GM18907 (cell line): ENCODE measurements around the gene APOOL.
"Not testable (repeated sequence)": the region's sequence is repeated elsewhere in the genome, so short reads cannot be mapped to it uniquely, and the experiment has no call there.

ENCODE experiments used
- ATAC-seq: cut with Tn5 transposase; IDR thresholded peaks from one replicate; pipeline ENCODE4 v1.9.1; 2021; ENCODE audit warnings: mild to moderate bottlenecking, moderate library complexity; ENCODE audit not compliant: unreplicated experiment

Gene APOOL

DNA sequence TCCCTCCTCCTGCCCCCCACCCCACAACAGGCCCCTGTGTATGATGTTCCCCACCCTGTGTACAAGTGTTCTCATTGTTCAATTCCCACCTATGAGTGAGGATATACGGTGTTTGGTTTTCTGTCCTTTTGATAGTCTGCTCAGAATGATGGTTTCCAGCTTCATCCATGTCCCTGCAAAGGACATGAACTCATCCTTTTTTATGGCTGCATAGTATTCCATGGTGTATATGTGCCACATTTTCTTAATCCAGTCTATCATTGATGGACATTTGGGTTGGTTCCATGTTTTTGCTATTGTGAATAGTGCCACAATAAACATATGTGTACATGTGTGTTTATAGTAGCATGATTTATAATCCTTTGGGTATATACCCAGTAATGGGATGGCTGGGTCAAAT, 73.6 kb downstream of the APOOL start:
- ATAC-seq: not testable (repeated sequence)

DNA sequence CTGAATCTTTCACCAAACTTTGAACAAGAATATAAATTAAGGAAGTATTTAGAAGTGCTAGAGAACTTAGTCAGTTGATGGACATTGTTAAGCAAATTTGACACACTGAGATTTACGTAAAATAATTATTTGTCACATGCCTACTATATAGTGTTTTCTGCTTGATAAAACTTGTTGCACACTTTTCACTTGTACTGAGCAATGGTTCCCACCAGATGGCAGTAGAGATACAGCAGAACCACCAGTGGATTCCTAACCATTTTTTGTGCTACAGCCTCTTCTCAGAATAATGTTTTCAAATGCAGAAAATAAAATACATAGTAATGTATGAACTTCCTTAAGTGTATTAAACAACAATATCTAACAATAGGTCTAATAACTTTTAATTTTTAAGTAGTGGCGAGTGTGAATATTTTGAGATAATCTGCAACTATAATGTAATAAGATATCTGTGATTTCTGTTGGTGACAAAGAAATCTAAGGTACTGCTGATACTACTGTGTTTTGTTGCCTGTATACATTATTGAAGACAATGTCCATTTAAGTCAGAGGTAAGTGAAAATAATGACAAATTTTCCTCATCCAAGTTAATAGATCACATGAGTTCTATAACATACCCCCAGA, 81.2 kb downstream of the APOOL start:
- peak; percentile 92 for ATAC-seq

DNA sequence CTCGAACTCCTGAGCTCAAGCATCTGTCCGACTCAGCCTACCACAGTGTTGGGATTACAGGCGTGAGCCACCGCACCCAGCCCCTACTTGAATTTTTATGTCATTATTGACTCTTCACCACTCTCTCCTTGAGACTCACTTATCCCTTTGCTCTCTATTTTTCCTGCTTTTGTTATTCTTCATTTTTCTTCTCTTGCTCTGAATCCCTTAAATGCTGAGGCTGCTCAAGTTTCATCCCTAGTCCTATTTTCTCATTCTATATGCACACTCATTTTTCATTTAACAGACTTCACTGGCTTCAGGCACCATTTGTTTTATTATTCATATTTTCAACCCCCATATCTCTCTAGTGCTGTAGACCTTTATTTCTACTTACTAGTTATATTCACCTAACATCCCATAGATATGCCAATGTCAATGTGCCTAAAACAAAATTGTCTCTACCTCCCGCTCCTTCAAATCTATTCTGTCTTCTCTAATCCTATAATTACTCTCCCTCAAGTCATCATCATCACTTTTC, 85.7 kb downstream of the APOOL start:
- no peak for ATAC-seq

DNA sequence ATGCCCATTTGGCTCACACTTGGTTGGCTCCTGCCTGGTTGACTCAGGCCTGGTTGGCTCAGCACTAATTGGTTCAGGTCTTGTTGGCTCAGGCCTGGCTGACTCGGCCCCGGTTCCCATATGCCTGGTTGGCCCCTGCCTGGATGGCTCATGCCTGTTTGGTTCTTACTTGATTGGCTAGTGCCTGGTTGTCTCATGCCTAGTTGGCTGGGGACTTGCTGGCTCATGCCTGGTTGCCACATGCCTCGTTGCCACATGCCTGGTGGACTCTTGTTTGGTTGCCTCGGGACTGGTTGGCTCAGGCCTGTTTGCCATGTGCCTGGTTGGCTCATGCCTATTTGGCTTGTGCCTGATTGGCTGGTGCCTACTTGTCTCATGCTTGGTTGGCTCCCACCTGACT, 103.7 kb downstream of the APOOL start:
- ATAC-seq: no peak

DNA sequence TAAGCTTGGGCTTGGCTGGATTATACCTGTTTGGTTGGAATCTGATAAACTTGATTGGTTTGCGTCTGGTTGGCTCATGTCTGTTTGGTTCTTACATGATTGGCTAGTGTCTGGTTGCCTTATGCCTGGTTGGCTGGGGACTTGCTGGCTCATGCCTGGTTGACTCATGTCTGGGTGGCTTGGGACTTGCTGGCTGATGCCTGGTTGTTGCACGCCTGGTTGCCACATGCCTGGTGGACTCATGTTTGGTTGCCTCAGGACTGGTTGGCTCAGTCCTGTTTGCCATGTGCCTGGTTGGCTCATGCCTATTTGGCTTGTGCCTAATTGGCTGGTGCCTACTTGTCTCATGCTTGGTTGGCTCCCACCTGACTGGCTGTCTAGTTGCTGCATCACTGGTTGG, 104.5 kb downstream of the APOOL start:
- no peak for ATAC-seq

DNA sequence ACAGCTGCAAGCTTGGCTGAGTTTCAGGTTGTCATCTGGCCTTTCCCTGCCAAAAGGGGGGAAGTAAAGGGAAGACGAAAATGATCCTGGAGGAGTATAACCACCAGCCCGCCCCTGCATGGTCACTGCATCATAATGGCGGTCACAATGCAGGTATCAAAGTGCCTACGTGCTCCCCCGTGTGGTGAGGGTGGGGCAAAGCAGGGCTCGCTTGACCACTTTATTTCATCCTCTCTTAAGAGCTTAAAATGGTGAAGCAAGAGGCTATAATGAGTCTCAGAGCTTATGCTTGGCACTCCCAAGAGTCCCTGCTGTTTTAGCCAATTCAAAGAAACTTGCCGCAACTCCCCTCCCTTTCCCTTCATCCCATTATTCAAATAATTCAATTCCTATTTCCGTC, 105.6 kb downstream of the APOOL start:
- ATAC-seq: no peak

DNA sequence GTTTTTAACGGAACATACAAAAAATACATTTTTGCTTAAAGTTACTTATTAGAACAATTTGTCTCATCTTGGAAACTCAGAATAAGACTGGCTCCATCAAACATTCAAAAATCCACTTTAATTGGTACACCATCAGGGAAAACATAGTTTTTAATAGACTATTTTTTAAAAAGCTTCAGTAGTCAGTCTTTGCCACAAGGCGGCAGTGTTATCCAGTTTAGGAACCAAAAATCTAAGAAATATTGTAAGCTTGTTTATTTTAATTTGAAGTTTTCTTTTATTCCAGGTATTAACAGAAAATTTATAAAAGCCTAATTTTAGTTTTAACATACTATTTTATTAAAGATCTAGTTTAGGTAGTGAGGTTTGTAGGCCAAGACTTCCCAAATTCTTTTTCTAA, 107.7 kb downstream of the APOOL start:
- ATAC-seq: no peak

DNA sequence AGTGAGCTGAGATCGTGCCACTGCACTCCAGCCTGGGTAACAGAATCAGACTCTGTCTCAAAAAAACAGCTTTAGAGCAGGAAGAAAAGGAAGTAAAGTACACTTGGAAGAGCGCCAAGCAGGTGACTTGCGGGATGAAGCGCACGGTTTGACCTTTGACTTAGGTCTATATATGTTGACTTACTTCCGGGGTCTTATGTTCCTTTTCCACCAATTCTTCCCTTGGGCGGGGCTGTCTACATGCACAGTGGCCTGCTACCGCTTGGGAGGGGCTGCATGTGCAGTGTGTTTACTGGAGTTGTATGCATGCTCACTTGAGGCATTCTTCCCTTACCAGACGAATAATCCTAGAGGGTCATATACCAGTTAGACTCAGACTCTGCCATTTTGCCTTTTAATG, 108.6 kb downstream of the APOOL start:
- no peak for ATAC-seq

DNA sequence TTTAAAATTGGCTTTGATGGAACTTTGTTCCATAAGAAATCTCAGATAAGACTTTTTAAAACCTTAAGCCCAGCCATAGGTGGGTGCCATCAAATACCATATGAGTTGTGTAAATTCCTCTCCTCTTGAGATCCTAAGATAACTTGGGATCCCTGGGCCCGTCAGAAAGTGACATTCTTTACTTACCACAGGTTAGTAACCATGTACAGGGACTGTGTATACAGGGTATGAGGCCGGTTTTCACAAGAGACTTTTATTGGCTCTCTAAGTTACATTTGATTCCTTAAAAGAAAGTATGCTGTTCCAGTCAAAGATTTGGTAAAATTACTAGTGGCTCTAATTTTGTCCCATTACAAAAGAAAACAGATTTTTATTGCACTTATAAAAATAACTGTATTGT, 110.1 kb downstream of the APOOL start:
- no peak for ATAC-seq

DNA sequence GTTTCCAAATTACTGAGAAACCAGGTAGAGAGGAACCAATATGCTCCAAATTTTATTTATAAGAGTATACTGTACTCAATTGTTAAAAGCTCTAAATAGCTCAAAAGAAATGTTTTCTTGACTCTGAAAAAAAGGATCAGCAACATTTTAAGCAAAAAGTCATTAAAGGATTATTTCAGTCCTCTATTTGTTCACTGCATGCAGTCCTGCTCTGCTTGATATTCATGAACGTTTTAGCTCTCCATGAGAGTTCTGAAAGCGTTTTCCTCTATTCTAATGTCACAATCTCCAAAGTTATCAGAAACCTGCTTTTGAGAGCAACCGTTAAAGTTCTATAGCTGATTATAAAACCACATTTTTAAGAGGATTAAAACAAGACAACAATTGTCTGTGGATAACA, 110.5 kb downstream of the APOOL start:
- no peak for ATAC-seq

DNA sequence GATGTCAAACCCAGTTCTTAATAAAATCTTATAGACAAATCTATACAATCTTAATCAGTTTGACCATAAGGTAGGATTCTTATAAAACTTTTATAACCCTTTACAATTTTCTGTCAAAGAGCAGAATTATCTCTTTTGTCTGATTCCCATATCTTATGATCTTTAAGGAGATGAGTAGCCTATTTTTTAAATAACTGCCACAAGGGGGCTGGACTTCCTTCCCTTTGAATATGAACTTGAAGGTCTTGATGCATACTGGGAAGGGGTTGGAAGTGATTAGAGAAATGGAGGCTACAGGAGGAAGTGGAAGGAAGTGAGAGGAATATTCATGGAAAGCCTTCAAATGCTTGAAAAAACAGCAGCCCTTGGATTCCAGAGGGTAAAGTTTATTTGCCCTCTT, 111.1 kb downstream of the APOOL start:
- ATAC-seq: no peak

DNA sequence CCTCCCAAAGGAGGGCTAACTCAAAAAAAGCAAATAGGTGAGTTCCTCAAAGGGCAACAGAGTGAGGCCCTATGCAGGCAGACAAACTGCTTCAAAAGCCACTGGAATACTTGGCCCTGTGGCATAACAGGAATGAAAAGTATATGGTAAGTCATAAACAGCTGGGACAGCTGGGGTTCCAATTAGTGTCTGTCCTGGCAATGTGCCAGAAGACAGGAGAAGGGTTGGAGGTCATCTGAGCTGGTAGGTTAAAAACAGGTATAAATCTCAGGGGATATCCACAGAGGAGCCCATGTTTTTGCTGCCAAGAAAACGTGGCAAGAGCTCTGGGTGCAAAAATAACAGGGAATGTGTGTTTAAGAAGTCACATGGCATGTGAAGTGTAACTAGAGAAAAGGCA, 111.6 kb downstream of the APOOL start:
- ATAC-seq: no peak

DNA sequence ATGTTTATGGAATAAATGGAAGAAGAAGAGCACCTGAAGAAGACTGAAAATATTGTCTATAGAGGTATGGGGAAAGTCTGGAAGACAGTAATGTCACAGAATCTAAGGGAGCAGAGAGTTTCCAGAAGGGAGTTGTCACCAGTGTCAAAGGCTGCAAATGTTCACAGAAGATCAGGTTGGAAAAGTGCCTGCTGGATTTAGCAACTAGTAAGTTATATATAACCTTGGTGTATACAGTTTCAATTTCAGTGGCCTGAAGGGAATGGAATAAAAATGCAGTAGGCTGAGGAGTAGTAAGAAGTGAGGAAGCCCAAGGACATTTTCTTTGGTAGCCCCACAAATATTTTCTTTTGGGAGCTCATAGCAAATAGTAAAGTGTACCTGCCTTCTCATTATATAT, 132.7 kb downstream of the APOOL start:
- ATAC-seq: no peak

DNA sequence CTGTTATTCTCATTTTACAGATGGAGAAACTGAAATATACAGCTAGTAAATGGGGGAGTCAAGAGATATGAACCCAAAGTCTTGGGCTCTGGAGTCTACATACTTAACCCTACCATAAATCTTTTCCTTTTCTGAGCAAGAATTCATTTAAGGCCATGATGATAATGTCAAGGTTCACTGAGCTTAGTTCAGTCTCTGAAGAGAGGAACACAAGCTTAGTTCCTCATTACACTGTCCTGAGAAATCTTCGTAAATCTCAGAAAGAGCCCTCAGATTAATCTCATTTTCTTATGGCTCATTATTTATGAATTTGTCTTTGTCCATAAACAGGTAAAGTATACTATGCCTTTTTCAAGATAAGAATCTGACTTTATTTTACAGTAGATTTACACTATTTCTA, 135.7 kb downstream of the APOOL start:
- ATAC-seq: no peak

DNA sequence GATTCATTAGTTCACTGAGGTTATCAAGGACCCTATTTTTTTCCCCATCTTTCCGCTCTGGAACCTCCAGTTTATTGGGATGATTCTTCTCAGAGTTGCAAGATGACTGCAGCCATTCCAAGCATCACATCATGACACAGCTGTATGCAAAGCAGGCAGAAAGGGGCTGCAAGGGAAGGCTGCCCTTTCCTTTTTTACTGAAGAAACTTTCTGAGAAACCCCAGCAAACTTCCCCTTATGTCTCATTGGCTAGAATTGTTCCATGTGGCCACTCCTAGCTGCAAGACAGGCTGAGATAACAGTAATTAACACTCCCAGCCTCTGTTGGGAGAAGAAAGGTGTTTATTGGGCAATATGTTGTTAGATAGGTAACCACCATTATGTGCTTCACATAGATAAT, 137.3 kb downstream of the APOOL start:
- ATAC-seq: peak; percentile 58
